Psoas muscle (tissue), 8 donors: ENCODE data around the gene MGA. TPM values are rescaled to one million over a fixed set of nuclear protein-coding genes. Genes with fewer than 3 reads are reported as not detected.

Experiments
- ATAC-seq, 4 donors: fragments of 200-7000 bp; cut with Tn5 transposase; one replicate each; pipeline ENCODE4 v1.9.1; 2020; ENCODE audit warnings: moderate library complexity in 3 of 4, mild to moderate bottlenecking in 2 of 4
- DNase-seq, 2 donors: peaks; one replicate each; pipeline ENCODE4 v3.0.0-alpha.2; 2020
- H3K27ac ChIP-seq: fragments of 200-600 bp; one replicate; pipeline ENCODE4 v1.8.0; 2022
- H3K27me3 ChIP-seq, 3 donors: fragments of 200-600 bp in 1 of 3; one replicate each; pipeline versions ENCODE4 v1.6.1 to v1.8.0; 2013 to 2022; ENCODE audit warnings: low read length in 2 of 3, mild to moderate bottlenecking in 2 of 3, moderate library complexity in 1 of 3; ENCODE audit not compliant: insufficient read depth in 3 of 3
- H3K36me3 ChIP-seq, 2 donors: fragments of 200-600 bp in 1 of 2; one replicate each; pipeline versions ENCODE4 v1.6.1 to v1.8.0; 2013 to 2022; ENCODE audit warnings: low read depth in 1 of 2, mild to moderate bottlenecking in 1 of 2, moderate library complexity in 1 of 2; ENCODE audit not compliant: insufficient read depth in 1 of 2
- H3K4me1 ChIP-seq: fragments of 200-600 bp; one replicate; pipeline ENCODE4 v1.8.0; 2022
- H3K4me3 ChIP-seq: fragments of 200-600 bp; one replicate; pipeline ENCODE4 v1.8.0; 2022; ENCODE audit warnings: mild to moderate bottlenecking
- H3K9me3 ChIP-seq: fragments of 200-600 bp; one replicate; pipeline ENCODE4 v1.8.0; 2022
- CTCF ChIP-seq: fragments of 200-600 bp; IDR thresholded peaks from one replicate; pipeline ENCODE4 v1.8.0; 2022; ENCODE audit warnings: antibody characterized with exemption
- WGBS, 3 donors: extraction: QIAGEN DNeasy Blood & Tissue Kit; methylation state at CpG; one replicate each; pipeline versions ENCODE4 v1.1.6 to v1.1.7; 2013; 5-methylcytosine and 5-hydroxymethylcytosine counted together
- intact Hi-C, 2 donors: fragments of 100-400 bp; cut with DNase I; formaldehyde crosslinking; loops; one replicate each; pipeline versions ENCODE4 v1.11.0 to v1.14.2; 2022
- polyA plus RNA-seq, 3 donors: library from polyadenylated mRNA; stranded (reverse); fragments of 200-250 nt; gene quantifications; one replicate each; pipeline ENCODE4 v1.2.3, GENCODE V29; 2013
- total RNA-seq, 4 donors: library from RNA; stranded (reverse); fragmentation: NEBNext Ultra II Directional in 2 of 4; extraction: Animal tissue kit (Norgen Biotek cat#: 25700) in 2 of 4; gene quantifications; one replicate each; pipeline versions ENCODE4 v1.2.1 to v1.2.4, GENCODE V29; 2021 to 2023
- donor health status: healthy with polysubstance abuse.
- donor health status: DM: no; HTN: no; CAD: no; lungs with moderate emphysema.
- donor health status: Bipolar disorder and iron deficiency.
- donor health status: healthy.
- donor health status: DM: yes; HTN: yes; CAD: no.
- donor health status: DM: no; HTN: no; CAD: no.
- donor health status: DM: no; HTN: no; CAD: no.
- donor health status: DM: yes; HTN: yes; CAD: no.

The MGA gene
- total and polyA plus RNA-seq, 7 donors: 2.6 to 25.8 (median 13.1) TPM

GRCh38 chr15:41691471-41691870 lies 31.3 kb downstream of the MGA start:
- no peaks in the 10 kb centered on the region for H3K27me3 ChIP-seq
- intact Hi-C loops: no loop called here
- no peak for DNase-seq
- 83 to 87% (median 87%) methylated on average over 2 of the region's 2 CpGs for WGBS, 3 donors
- H3K4me1 ChIP-seq: peaks cover 17% of the 10 kb centered on the region
- no peak for TF ChIP-seq CTCF
- H3K9me3 ChIP-seq: no peaks in the 10 kb centered on the region
- no peak overlapping the region for H3K4me3 ChIP-seq
- H3K27ac ChIP-seq: no peak overlapping the region
- peaks cover 4 to 8% of the 10 kb centered on the region in 2 donors for H3K36me3 ChIP-seq
- ATAC-seq: no peak

- intact Hi-C loops: no loop called here
- no peak for TF ChIP-seq CTCF
- peaks cover 6 to 13% of the 10 kb centered on the region in 2 donors for H3K36me3 ChIP-seq
- DNase-seq: no peak
- ATAC-seq: peak in 1 of 4 donors; percentile 36
- no peak overlapping the region for H3K4me3 ChIP-seq
- WGBS, 3 donors: 62 to 71% (median 68%) methylated on average over 4 of the region's 4 CpGs
- peaks cover 13% of the 10 kb centered on the region for H3K4me1 ChIP-seq
- no peak overlapping the region for H3K27ac ChIP-seq
- no peaks in the 10 kb centered on the region for H3K9me3 ChIP-seq
- no peaks in the 10 kb centered on the region for H3K27me3 ChIP-seq
Measured at GRCh38 chr15:41692049-41692448, 31.8 kb downstream of the MGA start.

GRCh38 chr15:41693757-41694156 lies 33.6 kb downstream of the MGA start:
- Histone ChIP-seq H3K36me3 (peaks cover 6 to 14% of the 10 kb centered on the region in 2 donors), H3K27ac (no peak overlapping the region), H3K9me3 (no peaks in the 10 kb centered on the region), H3K4me3 (no peak overlapping the region), H3K4me1 (peaks cover 5% of the 10 kb centered on the region), H3K27me3 (no peaks in the 10 kb centered on the region)
- DNase-seq: no peak
- TF ChIP-seq CTCF: no peak
- intact Hi-C loops: no loop called here
- WGBS, 3 donors: 84 to 96% (median 96%) methylated on average over 4 of the region's 4 CpGs
- ATAC-seq: no peak

- peaks cover 6 to 30% of the 10 kb centered on the region in 2 donors for H3K36me3 ChIP-seq
- intact Hi-C loops: no loop called here
- peak in 1 of 4 donors; percentile 42 for ATAC-seq
- TF ChIP-seq CTCF: no peak
- H3K4me3 ChIP-seq: no peak overlapping the region
- no peaks in the 10 kb centered on the region for H3K4me1 ChIP-seq
- DNase-seq: no peak
- no peaks in the 10 kb centered on the region for H3K9me3 ChIP-seq
- H3K27ac ChIP-seq: no peak overlapping the region
- H3K27me3 ChIP-seq: no peaks in the 10 kb centered on the region
- 69 to 72% (median 72%) methylated on average over 8 of the region's 8 CpGs for WGBS, 3 donors
Measured at GRCh38 chr15:41695750-41696436, 35.7 kb downstream of the MGA start.

- intact Hi-C loops: no loop called here
- Histone ChIP-seq H3K27ac (no peak overlapping the region), H3K4me1 (no peaks in the 10 kb centered on the region), H3K27me3 (no peaks in the 10 kb centered on the region), H3K4me3 (no peak overlapping the region), H3K36me3 (peaks cover 6 to 30% of the 10 kb centered on the region in 2 donors), H3K9me3 (no peaks in the 10 kb centered on the region)
- TF ChIP-seq CTCF: no peak
- ATAC-seq: no peak
- no peak for DNase-seq
- 96 to 98% (median 96%) methylated on average over 2 of the region's 2 CpGs for WGBS, 3 donors
Measured at GRCh38 chr15:41698779-41699178, 38.6 kb downstream of the MGA start.
